Activated T-cell treated with anti-CD3 and anti-CD28 coated beads for 4 hours (primary cell): ENCODE results near the gene CXADR.
A peak's percentile ranks its signal among the peaks of the same experiment; 100 is the strongest.

Experiments used
- DNase-seq: peaks from one replicate; pipeline ENCODE4 v3.0.0-alpha.2; 2020

CXADR gene

GRCh38 chr21:17610911-17611310, 98.1 kb downstream of the CXADR start:
- DNase-seq: no peak

- DNase-seq: peak; percentile 79
These were observed 98.7 kb downstream of the CXADR start for GRCh38 chr21:17611414-17612022.

GRCh38 chr21:17612023-17612564, 99.3 kb downstream of the CXADR start:
- DNase-seq: peak; percentile 1

- DNase-seq: peak; percentile 79
These were observed 99.9 kb downstream of the CXADR start, which contains the start of gene BTG3 for GRCh38 chr21:17612565-17613241. TSS of gene BTG3 (minus strand) at chr21:17612901. CDS start at chr21:17609144, 3,757 bp downstream.

- DNase-seq: peak; percentile 5
These were observed 100.4 kb downstream of the CXADR start for GRCh38 chr21:17613242-17613676.

- DNase-seq: no peak
These were observed 104.0 kb downstream of the CXADR start for GRCh38 chr21:17616831-17617230.

- DNase-seq: no peak
These were observed 109.2 kb downstream of the CXADR start for GRCh38 chr21:17622018-17622417.

GRCh38 chr21:17631195-17631594, 118.4 kb downstream of the CXADR start:
- no peak for DNase-seq

- DNase-seq: no peak
These were observed 123.9 kb downstream of the CXADR start for GRCh38 chr21:17636711-17637110.

- DNase-seq: no peak
These were observed 128.0 kb downstream of the CXADR start for GRCh38 chr21:17640821-17641220.
